IMR-90 (cell line): ENCODE results near the gene GFRA3. TPM values are rescaled to one million over a fixed set of nuclear protein-coding genes. Genes with fewer than 3 reads are reported as not detected.

Experiments
- ATAC-seq: fragments of 200-7000 bp; cut with Tn5 transposase; 2 replicates; pipeline ENCODE4 v1.9.1; 2020; ENCODE audit warnings: low read depth, mild to moderate bottlenecking, moderate library complexity
- BruUV-seq: library from RNA; stranded (reverse); fragments of 400-500 nt; replicated peaks from 2 replicates; lab custom pipeline; 2021; lab: Mats Ljungman, UMichigan
- CTCF ChIA-PET: fragments of 300-600 bp; formaldehyde crosslinking; extraction: SDS; loops from one replicate; lab custom pipeline; 2021; ENCODE audit warnings: antibody characterized with exemption; lab: Yijun Ruan, JAX
- POLR2A ChIA-PET: fragments of 300-600 bp; sonication (Branson Sonifier 250); formaldehyde crosslinking; loops from one replicate; lab custom pipeline; 2022; ENCODE audit warnings: antibody characterized with exemption; ENCODE audit not compliant: unreplicated experiment; lab: Charles Lee
- DNase-seq: peaks from one replicate; pipeline ENCODE4 v3.0.0; 2013
- H2AFZ ChIP-seq: replicated peaks from 2 replicates; pipeline ENCODE3; 2013; ENCODE audit warnings: low read length, mild to moderate bottlenecking; ENCODE audit not compliant: poor library complexity
- H2AK5ac ChIP-seq: 2 replicates; pipeline ENCODE4 v1.6.1; 2013; ENCODE audit warnings: low read depth, low read length, inconsistent platforms
- H2AK9ac ChIP-seq: replicated peaks from 2 replicates; pipeline ENCODE3; 2013; ENCODE audit warnings: mild to moderate bottlenecking, low read depth, low read length, moderate library complexity; ENCODE audit not compliant: poor library complexity
- H2BK120ac ChIP-seq: 2 replicates; pipeline ENCODE4 v1.6.1; 2013; ENCODE audit warnings: low read depth, low read length, inconsistent platforms
- H2BK15ac ChIP-seq: 3 replicates; pipeline ENCODE4 v1.6.1; 2013; ENCODE audit warnings: low read depth, low read length, inconsistent platforms
- H2BK20ac ChIP-seq: 2 replicates; pipeline ENCODE4 v1.6.1; 2013; ENCODE audit warnings: low read depth, mild to moderate bottlenecking, inconsistent platforms, low read length, moderate library complexity
- H2BK5ac ChIP-seq: 2 replicates; pipeline ENCODE4 v1.6.1; 2013; ENCODE audit warnings: mild to moderate bottlenecking, low read depth, low read length, inconsistent platforms; ENCODE audit not compliant: poor library complexity, severe bottlenecking
- H3K14ac ChIP-seq: replicated peaks from 2 replicates; pipeline ENCODE4 v1.6.1; 2013; ENCODE audit warnings: low read depth, low read length, inconsistent platforms
- H3K18ac ChIP-seq: 2 replicates; pipeline ENCODE4 v1.6.1; 2013; ENCODE audit warnings: low read depth, low read length, control low read depth
- H3K23ac ChIP-seq: 2 replicates; pipeline ENCODE4 v1.6.1; 2013; ENCODE audit warnings: low read depth, low read length, inconsistent platforms
- H3K27ac ChIP-seq: 2 replicates; pipeline ENCODE4 v1.5.1; 2013; ENCODE audit warnings: mild to moderate bottlenecking, control low read depth, low read length; ENCODE audit not compliant: insufficient read depth
- H3K27me3 ChIP-seq: 2 replicates; pipeline ENCODE4 v1.6.1; 2013; ENCODE audit warnings: low read length; ENCODE audit not compliant: control insufficient read depth, insufficient read depth
- H3K36me3 ChIP-seq: 2 replicates; pipeline ENCODE4 v1.6.1; 2013; ENCODE audit warnings: low read length, mixed read lengths; ENCODE audit not compliant: control insufficient read depth, insufficient read depth
- H3K4ac ChIP-seq: 2 replicates; pipeline ENCODE4 v1.6.1; 2013; ENCODE audit warnings: low read depth, low read length, inconsistent platforms
- H3K4me1 ChIP-seq: 2 replicates; pipeline ENCODE4 v1.6.1; 2013; ENCODE audit warnings: low read length, mixed read lengths; ENCODE audit not compliant: control insufficient read depth, insufficient read depth
- H3K4me2 ChIP-seq: 2 replicates; pipeline ENCODE4 v1.6.1; 2013; ENCODE audit warnings: low read depth, mild to moderate bottlenecking, control low read depth, low read length, moderate library complexity
- H3K4me3 ChIP-seq: 2 replicates; pipeline ENCODE4 v1.5.1; 2013; ENCODE audit warnings: low read depth, mild to moderate bottlenecking, control low read depth, low read length, moderate library complexity; ENCODE audit not compliant: insufficient read depth
- H3K56ac ChIP-seq: 2 replicates; pipeline ENCODE4 v1.6.1; 2013; ENCODE audit warnings: low read length, inconsistent platforms; ENCODE audit not compliant: insufficient read depth; ENCODE audit errors: extremely low read depth
- H3K79me1 ChIP-seq, 2 experiments: 2 replicates each; pipeline ENCODE4 v1.6.1; 2013; ENCODE audit warnings: low read length in 2 of 2, inconsistent platforms in 1 of 2, low read depth in 1 of 2
- H3K9ac ChIP-seq: 2 replicates; pipeline ENCODE4 v1.6.1; 2013; ENCODE audit warnings: low read depth, low read length, control low read depth
- H3K9me1 ChIP-seq: 2 replicates; pipeline ENCODE4 v1.6.1; 2013; ENCODE audit warnings: low read length, inconsistent platforms; ENCODE audit not compliant: insufficient read depth
- H3K9me3 ChIP-seq: 2 replicates; pipeline ENCODE4 v1.6.1; 2013; ENCODE audit warnings: low read length; ENCODE audit not compliant: control insufficient read depth, insufficient read depth
- H4K20me1 ChIP-seq: 2 replicates; pipeline ENCODE4 v1.6.1; 2013; ENCODE audit warnings: low read length, inconsistent platforms; ENCODE audit not compliant: insufficient read depth
- H4K5ac ChIP-seq: 2 replicates; pipeline ENCODE4 v1.6.1; 2013; ENCODE audit warnings: mild to moderate bottlenecking, low read depth, low read length, control low read depth
- H4K8ac ChIP-seq, 2 experiments: 2 replicates each; pipeline ENCODE4 v1.6.1; 2013; ENCODE audit warnings: low read depth in 2 of 2, low read length in 2 of 2, control low read depth in 1 of 2, inconsistent platforms in 1 of 2
- H4K91ac ChIP-seq: 2 replicates; pipeline ENCODE4 v1.6.1; 2013; ENCODE audit warnings: low read depth, low read length, inconsistent platforms; ENCODE audit not compliant: insufficient read depth
- CHD1 ChIP-seq: IDR thresholded peaks from 2 replicates; pipeline ENCODE4 v1.6.1; 2012; ENCODE audit warnings: low read depth, low read length, improper control_type of control experiment
- MXI1 ChIP-seq: IDR thresholded peaks from 2 replicates; pipeline ENCODE4 v1.6.1; 2012; ENCODE audit warnings: low read depth, mild to moderate bottlenecking, low read length, moderate library complexity, borderline replicate concordance
- RAD21 ChIP-seq: IDR thresholded peaks from 2 replicates; pipeline ENCODE4 v1.6.1; 2012; ENCODE audit warnings: low read length, improper control_type of control experiment
- RFX5 ChIP-seq: IDR thresholded peaks from 2 replicates; pipeline ENCODE4 v1.8.0; 2012; ENCODE audit warnings: low read depth, mild to moderate bottlenecking, low read length, moderate library complexity
- WGBS, 2 experiments: methylation state at CpG; one replicate each; pipeline versions ENCODE4 v1.1.5 to v1.1.7; 2013; ENCODE audit warnings: missing lambda C conversion rate in 2 of 2; ENCODE audit not compliant: insufficient read length in 1 of 2; ENCODE audit errors: extremely low coverage in 2 of 2; 5-methylcytosine and 5-hydroxymethylcytosine counted together
- dilution Hi-C: fragments of 300-500 bp; cut with HindIII; formaldehyde crosslinking; loops from one replicate; pipeline ENCODE4 v1.14.3; 2018; ENCODE audit warnings: low sequenced_read_pairs; ENCODE audit not compliant: unreplicated experiment
- in situ Hi-C: fragments of 300-500 bp; cut with MboI; formaldehyde crosslinking; loops from 3 replicates; pipeline ENCODE4 v1.14.3; 2019; ENCODE audit warnings: low sequenced_read_pairs, inconsistent platforms, mixed read lengths
- intact Hi-C: fragments of 100-400 bp; cut with micrococcal nuclease; formaldehyde crosslinking; loops from 2 replicates; pipeline ENCODE4 v1.10.0; 2022
- polyA plus RNA-seq, 3 experiments: library from polyadenylated mRNA; depleted of rRNA; stranded (reverse); fragments of >200 nt; gene quantifications; 2 replicates each; pipeline ENCODE4 v1.2.3, GENCODE V29; 2012; ENCODE audit warnings: low replicate concordance in 1 of 3
- total RNA-seq: library from RNA; depleted of rRNA; stranded (reverse); fragments of >200 nt; gene quantifications from 2 replicates; pipeline ENCODE4 v1.2.3, GENCODE V29; 2012; rRNA removed

Gene GFRA3
- total and polyA plus RNA-seq, 2 of the 4 experiments (the other 2 are of a cell fraction), result not detected

DNA sequence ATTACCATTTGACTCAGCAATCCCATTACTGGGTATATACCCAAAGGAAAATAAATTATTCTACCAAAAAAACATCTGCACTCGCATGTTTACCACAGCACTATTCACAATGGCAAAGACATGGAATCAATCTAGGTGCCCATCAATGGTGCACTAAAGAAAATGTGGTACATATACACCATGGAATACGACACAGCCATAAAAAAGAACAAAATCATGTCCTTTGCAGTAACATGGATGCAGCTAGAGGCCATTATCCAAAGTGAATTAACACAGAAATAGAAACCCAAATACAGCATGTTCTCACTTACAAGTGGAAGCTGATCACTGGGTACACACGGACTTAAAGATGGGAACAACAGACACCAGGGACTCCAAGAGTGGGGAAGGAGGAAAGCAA, 63.4 kb downstream of the GFRA3 start:
- peaks cover 5% of the 10 kb centered on the region for H3K36me3 ChIP-seq
- no peak overlapping the region for H3K4me3 ChIP-seq
- no peak overlapping the region for H3K56ac ChIP-seq
- H2BK5ac ChIP-seq, result no peak overlapping the region
- CTCF ChIA-PET, result no interaction called here
- H2AK5ac ChIP-seq, result no peak overlapping the region
- H4K20me1 ChIP-seq, result no peaks in the 10 kb centered on the region
- POLR2A ChIA-PET, result no interaction called here
- H3K23ac ChIP-seq, result no peak overlapping the region
- no peak overlapping the region for H4K8ac ChIP-seq
- dilution Hi-C loops, result no loop called here
- H4K91ac ChIP-seq, result no peak overlapping the region
- in situ Hi-C loops, result no loop called here
- H3K27ac ChIP-seq, result no peak overlapping the region
- no peak overlapping the region for H2BK20ac ChIP-seq
- DNase-seq (no peak), ATAC-seq (no peak)
- peaks cover 22 to 29% of the 10 kb centered on the region in 2 experiments for H3K79me1 ChIP-seq
- no peaks in the 10 kb centered on the region for H3K9me1 ChIP-seq
- H2BK120ac ChIP-seq, result no peak overlapping the region
- intact Hi-C loops, result no loop called here
- no TSS peak for BruUV-seq
- WGBS, 2 experiments, result no CpG with 5 or more reads among the region's 3 CpGs
- H3K18ac ChIP-seq, result no peak overlapping the region
- no peak overlapping the region for H2AFZ ChIP-seq
- no peak overlapping the region for H3K9ac ChIP-seq
- no peaks in the 10 kb centered on the region for H3K9me3 ChIP-seq
- no peak overlapping the region for H2AK9ac ChIP-seq
- H3K14ac ChIP-seq, result no peak overlapping the region
- H3K4ac ChIP-seq, result no peak overlapping the region
- H4K5ac ChIP-seq, result no peak overlapping the region
- H2BK15ac ChIP-seq, result no peak overlapping the region
- H3K4me1 ChIP-seq, result no peaks in the 10 kb centered on the region
- TF ChIP-seq MXI1 (no peak), CHD1 (no peak), RFX5 (no peak), RAD21 (no peak)
- no peak overlapping the region for H3K4me2 ChIP-seq
- no peaks in the 10 kb centered on the region for H3K27me3 ChIP-seq

Other genes starting within 250 kb of the GFRA3 start
- gene FAM13B, start 241.5 kb downstream of the GFRA3 start, total RNA-seq, result 15.1 and 21.9 TPM in 2 replicates
- gene FAM13B, start 241.5 kb downstream of the GFRA3 start, polyA plus RNA-seq (2012; rRNA removed), result 10.6 and 14.6 TPM in 2 replicates
- not detected in 2 replicates for gene WNT8A, start 190.6 kb downstream of the GFRA3 start, total RNA-seq
- gene WNT8A, start 190.6 kb downstream of the GFRA3 start, polyA plus RNA-seq (2012; rRNA removed), result not detected in 2 replicates
- under 0.01 and 0.18 TPM in 2 replicates for gene NME5, start 135.2 kb downstream of the GFRA3 start, total RNA-seq
- gene NME5, start 135.2 kb downstream of the GFRA3 start, polyA plus RNA-seq (2012; rRNA removed), result 0.17 and 0.20 TPM in 2 replicates
- 35.8 and 36.9 TPM in 2 replicates for gene BRD8, start 96.0 kb downstream of the GFRA3 start, total RNA-seq
- 37.6 and 43.6 TPM in 2 replicates for gene BRD8, start 96.0 kb downstream of the GFRA3 start, polyA plus RNA-seq (2012; rRNA removed)
- gene KIF20A, start 95.5 kb downstream of the GFRA3 start, total RNA-seq, result 106 and 119 TPM in 2 replicates
- gene KIF20A, start 95.5 kb downstream of the GFRA3 start, polyA plus RNA-seq (2012; rRNA removed), result 39.4 and 42.0 TPM in 2 replicates
- 28.0 and 29.4 TPM in 2 replicates for gene CDC23, start 61.3 kb downstream of the GFRA3 start, total RNA-seq
- 18.9 and 21.1 TPM in 2 replicates for gene CDC23, start 61.3 kb downstream of the GFRA3 start, polyA plus RNA-seq (2012; rRNA removed)
- 7.5 and 8.2 TPM in 2 replicates for gene CDC25C, start 57.2 kb upstream of the GFRA3 start, total RNA-seq
- gene CDC25C, start 57.2 kb upstream of the GFRA3 start, polyA plus RNA-seq (2012; rRNA removed), result 6.9 and 7.3 TPM in 2 replicates
- gene FAM53C, start 63.6 kb upstream of the GFRA3 start, total RNA-seq, result 21.5 and 23.1 TPM in 2 replicates
- gene FAM53C, start 63.6 kb upstream of the GFRA3 start, polyA plus RNA-seq (2012; rRNA removed), result 25.6 and 27.5 TPM in 2 replicates
- gene KDM3B, start 78.1 kb upstream of the GFRA3 start, total RNA-seq, result 35.8 and 36.7 TPM in 2 replicates
- gene KDM3B, start 78.1 kb upstream of the GFRA3 start, polyA plus RNA-seq (2012; rRNA removed), result 17.1 and 19.4 TPM in 2 replicates
- 12.4 and 20.3 TPM in 2 replicates for gene REEP2, start 164.4 kb upstream of the GFRA3 start, total RNA-seq
- 17.0 and 17.1 TPM in 2 replicates for gene REEP2, start 164.4 kb upstream of the GFRA3 start, polyA plus RNA-seq (2012; rRNA removed)
- 2.9 and 5.8 TPM in 2 replicates for gene EGR1, start 190.9 kb upstream of the GFRA3 start, total RNA-seq
- 104 and 180 TPM in 2 replicates for gene EGR1, start 190.9 kb upstream of the GFRA3 start, polyA plus RNA-seq (2012; rRNA removed)